ENCODE measurements around the gene HFE. TPM values are rescaled to one million over a fixed set of nuclear protein-coding genes. Genes with fewer than 3 reads are reported as not detected.
A peak's percentile ranks its signal among the peaks of the same experiment; 100 is the strongest.
"Not testable (repeated sequence)": the region's sequence is repeated elsewhere in the genome, so short reads cannot be mapped to it uniquely, and the experiment has no call there.

Gene HFE
- total RNA-seq, 6 donors from 2014 or later: 3.8 to 26.2 (median 8.5) TPM

DNA sequence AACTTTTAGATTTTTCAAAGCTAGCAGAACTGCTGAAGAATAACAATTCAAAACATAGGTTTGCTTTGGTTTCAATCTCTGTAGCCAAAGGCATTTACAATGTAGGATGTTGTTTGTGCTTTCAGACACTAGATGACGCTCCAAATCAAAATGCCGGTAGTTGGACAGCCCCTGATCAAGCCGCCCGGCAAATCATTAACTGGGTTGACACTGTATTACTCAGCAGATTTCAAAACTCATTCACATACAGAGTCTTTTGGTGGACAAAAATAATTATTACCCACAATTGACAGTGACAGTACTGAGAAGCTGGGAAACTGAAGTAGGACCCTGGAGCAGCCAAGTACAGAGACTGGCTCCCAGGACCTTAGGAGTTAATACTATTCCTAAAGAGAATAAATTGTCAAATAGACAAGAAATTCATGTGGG lies 21.3 kb upstream of the HFE start:
- ATAC-seq (ENCODE audit: low FRiP score in 2 of 2) (peak; percentile 92 to 97), DNase-seq (peak in 1 of 2 donors; percentile 81)
- Histone ChIP-seq H3K27ac (no peak overlapping the region), H3K4me1 (peaks cover 0 to 13% (median under 1%) of the 10 kb centered on the region in 4 donors), H3K4me3 (no peak overlapping the region), H3K27me3 (no peaks in the 10 kb centered on the region), H3K36me3 (no peaks in the 10 kb centered on the region), H3K9me3 (no peaks in the 10 kb centered on the region)
- TF ChIP-seq POLR2A (IDR thresholded peaks at IDR 0.05): no peak
- TF ChIP-seq, protein P1, sequence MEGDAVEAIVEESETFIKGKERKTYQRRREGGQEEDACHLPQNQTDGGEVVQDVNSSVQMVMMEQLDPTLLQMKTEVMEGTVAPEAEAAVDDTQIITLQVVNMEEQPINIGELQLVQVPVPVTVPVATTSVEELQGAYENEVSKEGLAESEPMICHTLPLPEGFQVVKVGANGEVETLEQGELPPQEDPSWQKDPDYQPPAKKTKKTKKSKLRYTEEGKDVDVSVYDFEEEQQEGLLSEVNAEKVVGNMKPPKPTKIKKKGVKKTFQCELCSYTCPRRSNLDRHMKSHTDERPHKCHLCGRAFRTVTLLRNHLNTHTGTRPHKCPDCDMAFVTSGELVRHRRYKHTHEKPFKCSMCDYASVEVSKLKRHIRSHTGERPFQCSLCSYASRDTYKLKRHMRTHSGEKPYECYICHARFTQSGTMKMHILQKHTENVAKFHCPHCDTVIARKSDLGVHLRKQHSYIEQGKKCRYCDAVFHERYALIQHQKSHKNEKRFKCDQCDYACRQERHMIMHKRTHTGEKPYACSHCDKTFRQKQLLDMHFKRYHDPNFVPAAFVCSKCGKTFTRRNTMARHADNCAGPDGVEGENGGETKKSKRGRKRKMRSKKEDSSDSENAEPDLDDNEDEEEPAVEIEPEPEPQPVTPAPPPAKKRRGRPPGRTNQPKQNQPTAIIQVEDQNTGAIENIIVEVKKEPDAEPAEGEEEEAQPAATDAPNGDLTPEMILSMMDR (IDR thresholded peaks at IDR 0.05): peak; percentile 62 to 85 (median 77)
- WGBS, 2 donors: 0 to 1% methylated on average over 4 of the region's 4 CpGs

DNA sequence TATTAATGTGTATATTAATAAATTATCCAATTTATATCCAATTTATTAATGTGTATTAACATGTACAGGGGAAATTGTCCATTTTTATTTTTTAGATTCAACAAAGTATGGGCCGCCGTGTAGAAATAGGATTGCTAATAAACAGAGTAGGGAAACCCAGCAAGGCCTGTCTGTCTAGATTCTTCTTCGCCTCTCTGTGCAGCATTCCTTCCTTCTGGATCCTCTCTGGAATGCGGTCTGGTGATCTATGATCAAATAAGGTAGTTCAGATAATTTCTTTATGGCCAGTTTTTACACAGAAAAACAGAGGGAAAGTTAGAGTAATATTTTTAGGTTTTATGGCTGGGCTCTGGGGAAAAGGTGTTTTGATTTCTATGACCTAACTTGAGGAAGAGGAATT lies 19.9 kb upstream of the HFE start:
- no peak overlapping the region for H3K4me3 ChIP-seq
- no peaks in the 10 kb centered on the region for H3K27me3 ChIP-seq
- 50 to 54% methylated on average over 4 of the region's 4 CpGs for WGBS, 2 donors
- peaks cover 0 to 13% (median 5%) of the 10 kb centered on the region in 4 donors for H3K4me1 ChIP-seq
- ATAC-seq (ENCODE audit: low FRiP score in 2 of 2): no peak
- no peak overlapping the region for H3K27ac ChIP-seq
- TF ChIP-seq, protein P1 (IDR thresholded peaks at IDR 0.05): no peak
- TF ChIP-seq POLR2A (IDR thresholded peaks at IDR 0.05) (no peak), POLR2AphosphoS5 (IDR thresholded peaks at IDR 0.05) (no peak), EP300 (IDR thresholded peaks at IDR 0.05) (no peak)
- no peaks in the 10 kb centered on the region for H3K9me3 ChIP-seq
- H3K36me3 ChIP-seq: no peaks in the 10 kb centered on the region
- no peak for DNase-seq

DNA sequence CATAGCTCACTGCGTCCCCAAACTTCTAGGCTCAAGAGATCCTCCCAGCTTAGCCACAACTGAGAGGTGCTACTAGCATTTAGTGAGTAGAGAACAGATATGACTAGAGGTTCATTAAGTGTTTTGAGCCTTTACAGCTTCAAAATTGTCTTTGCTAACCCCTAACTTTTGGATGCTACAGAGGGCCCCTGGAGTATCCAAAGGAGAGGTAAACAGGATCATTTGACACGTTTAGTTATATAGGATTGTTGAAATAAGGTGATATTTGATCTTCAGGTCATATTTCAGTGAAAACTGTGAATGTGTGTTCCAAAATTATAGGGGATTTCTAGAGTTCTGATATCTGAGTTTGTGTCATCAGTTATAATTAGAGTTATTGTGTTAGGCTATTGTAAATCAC lies 19.2 kb upstream of the HFE start:
- no peaks in the 10 kb centered on the region for H3K27me3 ChIP-seq
- 72 to 75% methylated on average over 2 of the region's 2 CpGs for WGBS, 2 donors
- no peak overlapping the region for H3K4me3 ChIP-seq
- no peaks in the 10 kb centered on the region for H3K36me3 ChIP-seq
- no peak for DNase-seq
- TF ChIP-seq, protein P1 (IDR thresholded peaks at IDR 0.05): no peak
- TF ChIP-seq POLR2A (IDR thresholded peaks at IDR 0.05) (no peak), EP300 (IDR thresholded peaks at IDR 0.05) (no peak)
- ATAC-seq (ENCODE audit: low FRiP score in 2 of 2): no peak
- no peak overlapping the region for H3K27ac ChIP-seq
- no peaks in the 10 kb centered on the region for H3K9me3 ChIP-seq
- peaks cover 0 to 13% (median 5%) of the 10 kb centered on the region in 4 donors for H3K4me1 ChIP-seq

DNA sequence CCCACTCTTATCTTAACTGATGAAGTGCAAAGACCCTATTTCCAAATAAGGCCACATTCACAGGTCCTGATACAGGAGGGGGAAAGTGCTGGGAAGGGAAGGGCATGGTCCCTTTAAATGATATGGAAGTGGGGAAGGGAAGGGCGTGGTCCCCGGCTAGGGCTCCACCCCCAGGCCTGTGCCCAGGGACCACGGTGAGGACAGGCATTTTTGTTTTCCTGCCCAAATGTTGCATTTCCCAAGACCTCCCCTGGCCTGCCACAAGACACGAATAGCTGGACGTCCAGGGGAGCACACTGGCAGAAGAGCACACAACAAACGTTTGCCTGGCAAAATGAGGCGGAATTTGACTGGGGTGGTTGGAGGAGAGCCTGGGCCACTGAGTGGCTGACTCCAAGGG lies 16.1 kb upstream of the HFE start:
- no peaks in the 10 kb centered on the region for H3K9me3 ChIP-seq
- H3K4me1 ChIP-seq: peaks cover 0 to 6% (median 5%) of the 10 kb centered on the region in 4 donors
- H3K36me3 ChIP-seq: no peaks in the 10 kb centered on the region
- no peak overlapping the region for H3K27ac ChIP-seq
- no peaks in the 10 kb centered on the region for H3K27me3 ChIP-seq
- ATAC-seq (ENCODE audit: low FRiP score in 2 of 2) (peak in 1 of 2 donors; percentile 67), DNase-seq (peak in 1 of 2 donors; percentile 38)
- WGBS, 2 donors: 26 to 44% methylated on average over 7 of the region's 7 CpGs
- TF ChIP-seq, protein P1 (IDR thresholded peaks at IDR 0.05): no peak
- no peak for TF ChIP-seq EP300 (IDR thresholded peaks at IDR 0.05)
- no peak for TF ChIP-seq POLR2AphosphoS5 (IDR thresholded peaks at IDR 0.05)
- TF ChIP-seq POLR2A (IDR thresholded peaks at IDR 0.05): no peak
- H3K4me3 ChIP-seq: no peak overlapping the region

DNA sequence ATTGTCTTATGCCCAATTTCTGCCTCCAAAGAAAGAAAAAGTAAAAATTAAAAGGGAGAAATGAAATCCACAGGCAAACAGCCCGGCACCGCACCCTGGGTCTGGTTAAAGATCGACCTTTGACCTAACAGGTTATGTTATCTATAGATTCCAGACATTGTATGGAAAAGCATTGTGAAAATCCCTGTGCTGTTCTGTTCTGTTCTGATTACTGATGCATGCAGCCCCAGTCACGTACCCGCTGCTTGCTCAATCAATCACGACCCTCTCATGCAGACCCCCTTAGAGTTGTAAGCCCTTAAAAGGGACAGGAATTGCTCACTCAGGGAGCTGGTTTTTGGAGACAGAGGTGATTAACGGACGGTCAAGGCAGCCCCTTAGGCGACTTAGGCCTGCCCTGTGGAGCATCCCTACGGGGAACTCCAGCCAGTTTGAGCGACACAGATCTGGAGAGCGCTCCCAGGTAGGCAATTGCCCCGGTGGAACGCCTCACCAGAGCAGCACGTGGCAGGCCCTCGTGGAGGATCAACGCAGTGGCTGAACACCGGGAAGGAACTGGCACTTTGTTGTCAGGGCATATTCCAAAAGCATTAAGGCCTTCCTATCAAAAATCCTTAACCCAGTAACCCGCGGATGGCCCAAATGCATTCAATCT lies 12.0 kb upstream of the HFE start:
- Histone ChIP-seq H3K4me3 (no peak overlapping the region), H3K36me3 (no peaks in the 10 kb centered on the region), H3K27ac (no peak overlapping the region), H3K27me3 (no peaks in the 10 kb centered on the region), H3K4me1 (peaks cover 0 to 5% (median 2%) of the 10 kb centered on the region in 4 donors), H3K9me3 (no peaks in the 10 kb centered on the region)
- TF ChIP-seq, protein P1 (IDR thresholded peaks at IDR 0.05): no peak
- no peak for TF ChIP-seq POLR2A (IDR thresholded peaks at IDR 0.05)
- no peak for TF ChIP-seq EP300 (IDR thresholded peaks at IDR 0.05)
- TF ChIP-seq POLR2AphosphoS5 (IDR thresholded peaks at IDR 0.05): no peak
- 78 to 87% methylated on average over 16 to 20 of the region's 20 CpGs for WGBS, 2 donors
- ATAC-seq (ENCODE audit: low FRiP score in 2 of 2): no peak
- no peak for DNase-seq

DNA sequence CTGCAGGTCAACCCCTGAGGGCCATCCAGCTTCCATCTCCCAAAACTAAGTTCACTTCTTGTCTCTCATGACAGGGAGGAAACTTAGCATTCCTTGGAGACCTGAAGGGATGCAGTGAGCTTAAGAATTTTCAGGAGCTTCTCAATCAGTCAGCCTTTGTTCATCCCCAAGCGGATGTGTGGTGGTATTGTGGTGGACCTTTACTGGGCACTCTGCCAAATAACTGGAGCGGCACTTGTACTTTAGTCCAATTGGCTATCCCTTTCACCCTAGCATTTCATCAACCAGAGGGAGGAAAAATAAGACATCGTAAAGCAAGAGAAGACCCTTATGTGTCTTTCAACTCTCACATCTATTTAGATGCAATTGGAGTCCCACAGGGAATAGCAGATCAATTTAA lies 9.2 kb upstream of the HFE start:
- H3K4me3 ChIP-seq; H3K4me1 ChIP-seq; ATAC-seq (ENCODE audit: low FRiP score in 2 of 2); H3K27me3 ChIP-seq; H3K36me3 ChIP-seq; H3K27ac ChIP-seq; DNase-seq; H3K9me3 ChIP-seq: not testable (repeated sequence)
- 60 to 69% methylated on average over 3 of the region's 3 CpGs for WGBS, 2 donors

DNA sequence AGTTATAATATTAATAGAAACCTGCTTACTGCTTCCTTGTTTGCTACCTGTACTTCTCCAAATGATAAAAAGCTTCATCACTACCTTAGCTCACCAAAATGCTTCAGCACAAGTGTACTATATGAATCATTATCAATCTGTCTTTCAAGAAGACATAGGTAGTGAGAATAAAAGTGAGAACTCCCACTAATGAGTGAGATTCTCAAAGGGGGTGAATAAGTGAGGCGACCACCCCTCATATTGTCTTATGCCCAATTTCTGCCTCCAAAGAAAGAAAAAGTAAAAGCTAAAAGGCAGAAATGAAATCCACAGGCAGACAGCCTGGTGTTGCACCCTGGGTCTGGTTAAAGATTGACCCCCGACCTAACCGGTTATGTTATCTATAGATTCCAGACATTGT lies 6.1 kb upstream of the HFE start:
- H3K27ac ChIP-seq; H3K4me1 ChIP-seq; DNase-seq; H3K36me3 ChIP-seq; H3K9me3 ChIP-seq; H3K27me3 ChIP-seq; H3K4me3 ChIP-seq; ATAC-seq (ENCODE audit: low FRiP score in 2 of 2): not testable (repeated sequence)
- WGBS, 2 donors: 93 to 95% methylated on average over 3 of the region's 3 CpGs
